OCI-LY7 (cell line): ENCODE data around the gene MGAT4C. TPM values are rescaled to one million over a fixed set of nuclear protein-coding genes. Genes with fewer than 3 reads are reported as not detected.

ENCODE experiments used
- BruUV-seq: library from RNA; stranded (reverse); fragments of 400-500 nt; replicated peaks from 2 replicates; lab custom pipeline; 2021; lab: Mats Ljungman, UMichigan
- CTCF ChIA-PET: fragments of 300-600 bp; sonication (Branson Sonifier 250); formaldehyde crosslinking; loops from one replicate; lab custom pipeline; 2022; ENCODE audit warnings: antibody characterized with exemption; ENCODE audit not compliant: unreplicated experiment; lab: Charles Lee
- POLR2A ChIA-PET: fragments of 300-600 bp; sonication (Branson Sonifier 250); formaldehyde crosslinking; loops from one replicate; lab custom pipeline; 2022; ENCODE audit warnings: antibody characterized with exemption; lab: Charles Lee
- DNase-seq: peaks from one replicate; pipeline ENCODE4 v3.0.0-alpha.2; 2015; ENCODE audit warnings: low spot score
- H2AFZ ChIP-seq: fragments of 200-600 bp; sonication (generic), shearing (Covaris generic); 2 replicates; pipeline ENCODE4 v1.6.1; 2014; ENCODE audit warnings: mild to moderate bottlenecking, antibody characterized with exemption, low read length, moderate library complexity
- H3K27ac ChIP-seq: fragments of 200-600 bp; sonication (generic); 2 replicates; pipeline ENCODE4 v1.5.1; 2014; ENCODE audit warnings: mixed run types, low read depth, mild to moderate bottlenecking, moderate library complexity, low read length, inconsistent platforms; ENCODE audit not compliant: poor library complexity, severe bottlenecking
- H3K36me3 ChIP-seq: fragments of 200-600 bp; sonication (generic); 2 replicates; pipeline ENCODE4 v1.6.1; 2014; ENCODE audit warnings: mild to moderate bottlenecking, antibody characterized with exemption, low read length, moderate library complexity, mixed read lengths; ENCODE audit not compliant: insufficient read depth
- H3K4me1 ChIP-seq: fragments of 200-600 bp; sonication (generic); 2 replicates; pipeline ENCODE4 v1.5.1; 2014; ENCODE audit warnings: mild to moderate bottlenecking, low read length; ENCODE audit not compliant: insufficient read depth, poor library complexity, severe bottlenecking
- H3K4me2 ChIP-seq: fragments of 200-600 bp; sonication (generic); 2 replicates; pipeline ENCODE4 v1.6.1; 2014; ENCODE audit warnings: mild to moderate bottlenecking, low read length
- H3K4me3 ChIP-seq: fragments of 200-600 bp; sonication (generic); 2 replicates; pipeline ENCODE4 v1.5.1; 2014; ENCODE audit warnings: mild to moderate bottlenecking, low read depth, low read length; ENCODE audit not compliant: poor library complexity, severe bottlenecking
- H3K79me2 ChIP-seq: fragments of 200-600 bp; sonication (generic); 2 replicates; pipeline ENCODE4 v1.6.1; 2016; ENCODE audit warnings: low read depth, mild to moderate bottlenecking, low read length, moderate library complexity, mixed read lengths; ENCODE audit not compliant: insufficient read depth
- H3K9me2 ChIP-seq: fragments of 200-600 bp; sonication (generic); 2 replicates; pipeline ENCODE4 v1.6.1; 2016; ENCODE audit warnings: mild to moderate bottlenecking, low read length, mixed read lengths; ENCODE audit not compliant: insufficient read depth
- H3K9me3 ChIP-seq: fragments of 200-600 bp; sonication (generic); 2 replicates; pipeline ENCODE4 v1.6.1; 2014; ENCODE audit warnings: mild to moderate bottlenecking, mixed run types, low read length, mixed read lengths
- H4K20me1 ChIP-seq: fragments of 200-600 bp; sonication (generic); 2 replicates; pipeline ENCODE4 v1.6.1; 2014; ENCODE audit warnings: mild to moderate bottlenecking, antibody characterized with exemption, low read length, moderate library complexity, mixed read lengths; ENCODE audit not compliant: insufficient read depth
- CTCF ChIP-seq: fragments of 200-600 bp; sonication (generic); conservative IDR thresholded peaks from 2 replicates; pipeline ENCODE4 v1.5.1; 2014; ENCODE audit warnings: mild to moderate bottlenecking, antibody characterized with exemption, low read length, moderate library complexity, mixed read lengths
- EZH2phosphoT487 ChIP-seq: fragments of 200-600 bp; sonication (generic); IDR thresholded peaks from 2 replicates; pipeline ENCODE4 v1.6.1; 2018; ENCODE audit warnings: low read depth, borderline replicate concordance, mild to moderate bottlenecking, mixed run types, antibody characterized with exemption, low read length, moderate library complexity, mixed read lengths
- intact Hi-C: fragments of 100-400 bp; cut with micrococcal nuclease; formaldehyde crosslinking; loops from one replicate; pipeline ENCODE4 v1.10.0; 2022; ENCODE audit not compliant: unreplicated experiment
- total RNA-seq, 2 experiments: library from RNA; depleted of rRNA in 1 of 2; stranded (reverse); fragments of >200 nt in 1 of 2; shearing (Covaris generic) in 1 of 2; gene quantifications; 2 replicates each; pipeline ENCODE4 v1.2.3, GENCODE V29; 2014 to 2022

MGAT4C gene
- total RNA-seq, 2 experiments from 2014 or later = not detected

GRCh38 chr12:86260183-86260582 lies 4.0 kb upstream of the MGAT4C start:
- no peak overlapping the region for H3K4me3 ChIP-seq
- H3K9me2 ChIP-seq = no peaks in the 10 kb centered on the region
- no peak for TF ChIP-seq CTCF
- TF ChIP-seq EZH2phosphoT487 = no peak
- no peak overlapping the region for H3K27ac ChIP-seq
- no peaks in the 10 kb centered on the region for H4K20me1 ChIP-seq
- H3K4me2 ChIP-seq = no peak overlapping the region
- DNase-seq = no peak
- no peak overlapping the region for H2AFZ ChIP-seq
- no TSS peak for BruUV-seq
- ChIA-PET CTCF (no interaction called here), POLR2A (interaction anchor here (2.2 kb wide), 1 partner anchor 13 kb away, joined by 6 read pairs; no protein-coding TSS in a partner anchor)
- intact Hi-C loops = no loop called here
- H3K79me2 ChIP-seq = no peaks in the 10 kb centered on the region
- no peaks in the 10 kb centered on the region for H3K36me3 ChIP-seq
- no peaks in the 10 kb centered on the region for H3K4me1 ChIP-seq
- H3K9me3 ChIP-seq = no peaks in the 10 kb centered on the region

DNA sequence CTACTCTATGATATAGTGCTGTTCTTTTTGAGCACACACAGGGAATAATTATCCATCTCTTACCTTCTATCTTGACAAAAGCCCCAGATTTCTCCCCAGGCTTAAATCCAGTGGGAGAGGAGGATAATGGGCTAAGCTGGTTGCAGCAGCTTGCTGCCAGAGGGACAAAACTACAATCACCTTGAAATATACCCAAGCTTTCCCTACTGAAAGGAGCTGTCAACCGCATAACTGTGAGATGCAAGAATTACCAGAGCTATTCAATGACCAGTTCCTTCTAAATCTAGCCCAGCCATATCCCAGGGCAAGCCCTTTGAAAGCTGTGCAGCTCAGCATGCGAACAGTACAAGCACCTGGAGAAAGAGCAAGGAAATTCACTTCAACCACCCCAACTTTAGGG lies 943 bp upstream of the MGAT4C start:
- CTCF ChIA-PET = no interaction called here
- TF ChIP-seq EZH2phosphoT487 = no peak
- TF ChIP-seq CTCF = no peak
- Histone ChIP-seq H4K20me1 (no peaks in the 10 kb centered on the region), H3K4me3 (no peak overlapping the region), H3K4me2 (no peak overlapping the region), H3K9me3 (no peaks in the 10 kb centered on the region), H3K36me3 (no peaks in the 10 kb centered on the region), H3K79me2 (no peaks in the 10 kb centered on the region), H3K4me1 (no peaks in the 10 kb centered on the region), H3K9me2 (no peaks in the 10 kb centered on the region), H3K27ac (no peak overlapping the region), H2AFZ (no peak overlapping the region)
- no peak for DNase-seq
- POLR2A ChIA-PET = no interaction called here
- intact Hi-C loops = no loop called here
- BruUV-seq = no TSS peak

DNA sequence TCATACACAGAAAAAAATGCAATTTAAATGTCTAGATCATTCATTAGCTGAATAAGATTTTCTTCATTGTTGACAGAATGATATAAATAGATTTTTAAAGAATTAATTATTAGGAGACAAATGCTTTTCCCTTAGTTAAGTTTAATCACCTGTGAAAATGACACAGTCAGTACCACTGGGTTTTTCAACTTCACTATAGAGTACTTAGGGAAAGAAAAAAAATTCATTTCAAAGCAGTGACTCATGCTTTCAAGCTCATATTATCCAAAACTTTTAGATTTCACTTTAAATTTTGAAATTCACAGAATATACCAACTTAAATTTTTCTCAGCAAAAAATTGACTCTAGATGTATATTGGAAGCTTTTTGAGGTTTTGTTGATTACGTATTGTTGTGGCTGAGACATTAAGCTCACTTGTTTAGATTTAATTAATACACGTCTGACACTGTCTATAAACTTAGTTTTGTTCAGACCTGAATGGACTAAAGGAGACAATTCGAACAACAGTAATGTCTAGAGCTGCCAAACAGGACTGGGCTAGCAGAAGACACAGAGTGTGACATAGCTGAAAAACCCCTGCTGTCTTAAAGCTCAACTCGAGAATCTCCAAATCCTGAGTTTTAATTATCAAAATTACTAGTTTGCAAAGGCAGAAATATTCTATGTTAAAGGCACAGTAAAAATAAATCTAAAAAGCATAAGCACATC lies 1.6 kb downstream of the MGAT4C start:
- Histone ChIP-seq H4K20me1 (no peaks in the 10 kb centered on the region), H3K27ac (no peak overlapping the region), H3K4me1 (no peaks in the 10 kb centered on the region), H3K9me3 (no peaks in the 10 kb centered on the region), H3K79me2 (no peaks in the 10 kb centered on the region), H3K4me2 (no peak overlapping the region), H3K36me3 (no peaks in the 10 kb centered on the region), H2AFZ (no peak overlapping the region), H3K4me3 (no peak overlapping the region), H3K9me2 (no peaks in the 10 kb centered on the region)
- BruUV-seq = no TSS peak
- POLR2A ChIA-PET = no interaction called here
- intact Hi-C loops = no loop called here
- CTCF ChIA-PET = no interaction called here
- TF ChIP-seq EZH2phosphoT487 (no peak), CTCF (no peak)
- no peak for DNase-seq
